Central memory CD8-positive, alpha-beta T cell (primary cell): ENCODE results near the gene TXNL1.
"Not testable (repeated sequence)": the region's sequence is repeated elsewhere in the genome, so short reads cannot be mapped to it uniquely, and the experiment has no call there.

Experiments
- ATAC-seq: fragments of 150-1000 bp; cut with Tn5 transposase; replicated peaks from 2 replicates; pipeline ENCODE4 v1.10.0; 2022; ENCODE audit warnings: mild to moderate bottlenecking, moderate FRiP score, moderate number of reproducible peaks; ENCODE audit not compliant: poor library complexity, severe bottlenecking; ENCODE audit errors: extremely low read depth
- DNase-seq, 2 donors: peaks; one replicate each; pipeline ENCODE4 v3.0.0; 2021; ENCODE audit warnings: low spot score in 2 of 2
- H3K27ac Mint-ChIP-seq: one replicate; pipeline ENCODE4 v1.8.0; 2022; ENCODE audit warnings: low read depth, mild to moderate bottlenecking, moderate library complexity, mixed read lengths
- H3K27me3 Mint-ChIP-seq: one replicate; pipeline ENCODE4 v1.8.0; 2022; ENCODE audit warnings: mixed read lengths
- H3K36me3 Mint-ChIP-seq: one replicate; pipeline ENCODE4 v1.8.0; 2022; ENCODE audit warnings: mild to moderate bottlenecking, moderate library complexity, mixed read lengths; ENCODE audit not compliant: insufficient read depth
- H3K4me1 Mint-ChIP-seq: one replicate; pipeline ENCODE4 v1.8.0; 2022; ENCODE audit warnings: mixed read lengths
- H3K4me3 Mint-ChIP-seq: one replicate; pipeline ENCODE4 v1.8.0; 2022; ENCODE audit warnings: mild to moderate bottlenecking, moderate library complexity, mixed read lengths
- H3K9me3 Mint-ChIP-seq: one replicate; pipeline ENCODE4 v1.8.0; 2022; ENCODE audit warnings: mixed read lengths

TXNL1 gene

DNA sequence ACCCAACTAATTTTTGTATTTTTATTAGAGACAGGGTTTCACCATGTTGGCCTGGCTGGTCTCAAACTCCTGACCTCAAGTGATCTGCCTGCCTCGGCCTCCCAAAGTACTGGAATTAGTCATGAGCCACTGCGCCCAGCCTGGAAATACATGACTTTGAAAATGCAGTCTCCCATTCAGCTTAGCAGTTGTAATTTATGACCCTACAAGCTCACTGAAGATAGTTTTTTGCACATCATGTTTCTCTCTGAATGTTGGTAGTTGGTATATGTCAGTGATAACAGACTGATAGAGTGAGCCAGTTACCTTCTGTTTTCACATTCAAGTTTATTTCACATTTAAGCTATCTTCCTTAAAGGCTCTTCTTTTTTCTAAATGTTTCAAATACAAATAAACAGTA, 19.9 kb upstream of the TXNL1 start:
- ATAC-seq (no peak), DNase-seq (no peak)
- H3K4me1 Mint-ChIP-seq, result peaks cover 43% of the 10 kb centered on the region
- no peak overlapping the region for H3K27ac Mint-ChIP-seq
- H3K4me3 Mint-ChIP-seq, result no peak overlapping the region
- H3K9me3 Mint-ChIP-seq, result no peaks in the 10 kb centered on the region
- H3K36me3 Mint-ChIP-seq, result peaks cover 1% of the 10 kb centered on the region
- H3K27me3 Mint-ChIP-seq, result no peaks in the 10 kb centered on the region

DNA sequence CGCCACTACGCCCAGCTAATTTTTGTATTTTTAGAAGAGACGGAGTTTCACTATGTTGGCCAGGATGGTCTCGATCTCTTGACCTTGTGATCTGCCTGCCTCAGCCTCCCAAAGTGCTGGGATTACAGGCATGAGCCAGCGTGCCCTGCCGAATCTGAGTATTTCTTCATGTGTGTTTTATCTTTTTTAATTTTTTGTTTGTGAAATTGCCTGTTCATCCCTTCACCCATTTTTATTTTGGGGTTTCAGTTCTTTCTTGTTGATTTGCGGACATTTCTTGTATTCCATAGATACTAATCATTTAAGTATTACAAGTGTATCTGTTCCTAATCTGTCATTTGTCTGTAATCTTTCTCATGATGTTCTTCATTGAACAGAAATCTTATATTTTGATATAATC, 15.9 kb upstream of the TXNL1 start:
- H3K27me3 Mint-ChIP-seq, DNase-seq, ATAC-seq, H3K9me3 Mint-ChIP-seq, H3K4me3 Mint-ChIP-seq: not testable (repeated sequence)
- Mint-ChIP-seq H3K27ac (peak overlapping the region; percentile 68), H3K36me3 (peaks cover 13% of the 10 kb centered on the region), H3K4me1 (peaks cover 42% of the 10 kb centered on the region)

- Mint-ChIP-seq H3K4me1 (peaks cover 39% of the 10 kb centered on the region), H3K27me3 (no peaks in the 10 kb centered on the region), H3K9me3 (peaks cover 4% of the 10 kb centered on the region), H3K36me3 (peaks cover 13% of the 10 kb centered on the region), H3K27ac (peak overlapping the region; percentile 68), H3K4me3 (peak overlapping the region; percentile 91)
- DNase-seq (no peak), ATAC-seq (no peak)
Measured at GRCh38 chr18:56652802-56653201, 14.4 kb upstream of the TXNL1 start.

DNA sequence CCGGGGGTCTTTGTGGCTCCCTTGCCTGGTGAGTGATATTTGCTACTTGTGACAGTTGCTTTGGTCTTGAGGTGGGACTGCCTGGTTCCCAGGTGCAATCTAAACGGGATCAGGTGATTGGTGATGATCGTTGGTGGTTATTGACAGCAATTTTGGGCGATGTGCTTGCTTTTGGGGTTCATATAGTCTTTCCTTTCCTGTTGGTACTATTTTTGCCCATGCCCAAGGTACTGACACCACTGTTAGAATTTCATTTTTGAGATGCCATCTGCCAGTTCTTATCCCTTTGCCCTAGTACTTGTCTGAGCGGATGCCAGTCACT, 13.3 kb upstream of the TXNL1 start:
- peak overlapping the region; percentile 91 for H3K4me3 Mint-ChIP-seq
- peaks cover 12% of the 10 kb centered on the region for H3K36me3 Mint-ChIP-seq
- peak; percentile 4 for ATAC-seq
- peaks cover 45% of the 10 kb centered on the region for H3K4me1 Mint-ChIP-seq
- peak overlapping the region; percentile 96 for H3K27ac Mint-ChIP-seq
- DNase-seq, result peak in 1 of 2 donors; percentile 15
- peaks cover 4% of the 10 kb centered on the region for H3K9me3 Mint-ChIP-seq
- no peaks in the 10 kb centered on the region for H3K27me3 Mint-ChIP-seq

- Mint-ChIP-seq H3K4me3 (peak within 1 kb of the TSS; percentile 91), H3K27ac (peak within 1 kb of the TSS; percentile 96), H3K36me3 (peaks cover 12% of the 10 kb centered on the region), H3K4me1 (peaks cover 45% of the 10 kb centered on the region), H3K27me3 (no peaks in the 10 kb centered on the region), H3K9me3 (peaks cover 4% of the 10 kb centered on the region)
- ATAC-seq (peak; percentile 93), DNase-seq (peak; percentile 82 to 92)
Measured at GRCh38 chr18:56650944-56651770, 12.8 kb upstream of the TXNL1 start, which contains the start of gene WDR7. Gene WDR7 (plus strand): TSS chr18:56651359. CDS start chr18:56672516, 21,157 bp downstream.

DNA sequence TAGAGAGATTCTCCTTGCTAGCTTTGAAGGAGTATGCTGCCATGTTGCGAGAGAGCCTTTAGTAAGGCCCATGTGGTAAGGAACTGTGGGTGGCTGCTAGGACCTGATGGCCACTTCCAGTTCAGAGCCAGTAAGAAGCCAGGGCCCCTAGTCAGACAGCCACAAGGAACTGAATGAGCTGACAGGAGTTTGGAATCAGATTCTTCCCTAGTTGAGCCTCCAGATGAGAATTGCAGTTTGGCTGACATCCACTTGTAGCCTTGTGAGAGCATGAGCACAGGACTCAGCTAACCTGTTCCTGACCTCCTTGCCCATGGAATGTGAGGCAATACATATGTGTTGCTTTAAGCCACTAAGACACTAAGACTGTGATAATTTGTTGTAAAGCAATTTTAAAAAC, 11.6 kb upstream of the TXNL1 start:
- DNase-seq (no peak), ATAC-seq (no peak)
- peaks cover 12% of the 10 kb centered on the region for H3K36me3 Mint-ChIP-seq
- H3K9me3 Mint-ChIP-seq, result peaks cover 4% of the 10 kb centered on the region
- no peaks in the 10 kb centered on the region for H3K27me3 Mint-ChIP-seq
- H3K4me3 Mint-ChIP-seq, result no peak overlapping the region
- H3K27ac Mint-ChIP-seq, result no peak overlapping the region
- peaks cover 45% of the 10 kb centered on the region for H3K4me1 Mint-ChIP-seq

- peaks cover 4% of the 10 kb centered on the region for H3K9me3 Mint-ChIP-seq
- no peaks in the 10 kb centered on the region for H3K27me3 Mint-ChIP-seq
- ATAC-seq (no peak), DNase-seq (no peak)
- H3K4me3 Mint-ChIP-seq, result no peak overlapping the region
- no peak overlapping the region for H3K27ac Mint-ChIP-seq
- H3K4me1 Mint-ChIP-seq, result peaks cover 29% of the 10 kb centered on the region
- peaks cover 12% of the 10 kb centered on the region for H3K36me3 Mint-ChIP-seq
Measured at GRCh38 chr18:56647951-56648893, 9.8 kb upstream of the TXNL1 start.

GRCh38 chr18:56647071-56647470, 8.7 kb upstream of the TXNL1 start:
- peaks cover 11% of the 10 kb centered on the region for H3K36me3 Mint-ChIP-seq
- no peaks in the 10 kb centered on the region for H3K27me3 Mint-ChIP-seq
- peaks cover 21% of the 10 kb centered on the region for H3K4me1 Mint-ChIP-seq
- no peak overlapping the region for H3K27ac Mint-ChIP-seq
- ATAC-seq, result no peak
- peaks cover 4% of the 10 kb centered on the region for H3K9me3 Mint-ChIP-seq
- DNase-seq, result no peak
- H3K4me3 Mint-ChIP-seq, result no peak overlapping the region

DNA sequence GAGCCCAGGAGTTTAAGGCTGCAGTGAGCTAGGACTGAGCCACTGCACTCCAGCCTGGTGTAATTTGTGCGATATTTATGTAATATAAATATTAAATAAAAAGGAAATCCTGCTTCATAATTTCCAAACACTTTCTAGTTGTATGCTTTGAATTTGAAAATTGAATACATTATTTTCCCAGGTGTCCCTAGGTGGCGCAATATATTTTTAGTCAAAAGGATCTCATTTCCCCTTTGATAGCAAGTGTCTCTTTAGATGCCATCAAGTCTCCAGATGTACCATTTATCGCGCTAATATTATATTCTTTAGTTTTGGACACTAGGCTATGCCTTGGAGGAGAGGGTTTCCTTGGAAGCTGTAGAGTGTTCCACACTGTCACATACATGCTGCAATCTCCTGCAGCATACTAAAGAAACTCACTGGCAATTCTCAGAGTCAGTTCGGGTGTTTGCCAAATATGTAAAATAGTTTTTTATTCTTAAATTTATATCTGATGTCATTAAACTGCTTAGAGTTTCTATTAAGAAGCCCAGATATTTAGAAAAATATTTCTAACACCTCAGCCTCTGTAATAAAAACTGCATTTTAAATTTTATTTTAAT, 7.1 kb upstream of the TXNL1 start:
- DNase-seq (no peak), ATAC-seq (no peak)
- Mint-ChIP-seq H3K4me1 (peaks cover 8% of the 10 kb centered on the region), H3K4me3 (no peak overlapping the region), H3K27me3 (no peaks in the 10 kb centered on the region), H3K36me3 (no peaks in the 10 kb centered on the region), H3K9me3 (no peaks in the 10 kb centered on the region), H3K27ac (no peak overlapping the region)

GRCh38 chr18:56643381-56643780, 5.0 kb upstream of the TXNL1 start:
- Mint-ChIP-seq H3K27me3 (no peaks in the 10 kb centered on the region), H3K4me1 (peaks cover 18% of the 10 kb centered on the region), H3K4me3 (no peak overlapping the region), H3K27ac (no peak overlapping the region), H3K9me3 (no peaks in the 10 kb centered on the region), H3K36me3 (peaks cover 8% of the 10 kb centered on the region)
- DNase-seq (no peak), ATAC-seq (no peak)

DNA sequence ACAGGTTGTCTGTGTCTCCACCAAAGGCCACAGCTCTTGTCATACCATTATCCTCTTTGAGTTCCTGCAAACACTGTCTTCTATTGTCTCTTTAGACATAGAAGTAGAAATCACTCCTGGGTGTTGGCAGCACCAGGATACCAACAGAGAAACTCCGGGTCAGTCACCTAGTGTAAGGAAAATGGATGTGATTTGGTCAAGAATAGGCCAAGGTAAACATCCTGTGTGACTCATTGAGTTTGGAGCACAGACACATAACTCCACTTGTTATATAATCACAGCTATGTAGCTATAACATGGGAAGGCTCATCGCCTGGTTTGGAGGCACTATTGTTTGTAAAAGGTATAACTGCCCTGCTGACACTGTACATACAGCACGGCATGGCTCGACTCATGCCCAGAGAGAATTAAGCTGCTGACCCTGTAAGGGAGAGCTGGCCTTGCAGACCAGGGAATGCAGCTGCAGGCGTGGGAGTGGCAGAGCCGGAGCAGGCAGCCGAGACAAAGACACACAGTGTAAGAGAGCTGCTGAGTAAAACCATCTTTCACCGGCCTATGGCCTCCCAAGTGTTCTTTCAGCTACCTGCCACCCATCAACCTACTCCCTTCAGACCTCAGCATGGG, 3.4 kb upstream of the TXNL1 start:
- no peak overlapping the region for H3K27ac Mint-ChIP-seq
- H3K4me1 Mint-ChIP-seq, result peaks cover 27% of the 10 kb centered on the region
- ATAC-seq, result no peak
- H3K4me3 Mint-ChIP-seq, result no peak overlapping the region
- peaks cover 19% of the 10 kb centered on the region for H3K36me3 Mint-ChIP-seq
- no peak for DNase-seq
- H3K27me3 Mint-ChIP-seq, result no peaks in the 10 kb centered on the region
- H3K9me3 Mint-ChIP-seq, result no peaks in the 10 kb centered on the region

DNA sequence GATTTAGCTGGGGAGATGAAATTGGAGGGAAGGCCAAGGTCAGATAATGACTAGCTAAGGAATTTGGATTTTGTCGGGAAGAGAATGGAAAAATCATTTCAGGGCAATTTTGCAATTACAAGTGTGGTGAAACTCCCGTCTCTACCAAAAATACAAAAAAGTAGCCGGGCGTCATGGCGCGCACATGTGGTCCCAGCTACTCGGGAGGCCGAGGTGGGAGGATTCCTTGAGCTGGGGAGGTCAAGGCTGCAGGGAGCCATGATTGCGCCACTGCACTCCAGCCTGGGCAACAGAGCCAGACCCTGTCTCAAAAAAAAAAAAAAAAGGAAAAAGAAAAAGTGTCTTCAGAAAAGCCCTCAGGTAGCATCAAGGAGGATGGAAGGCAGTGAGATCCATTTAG, 1.2 kb upstream of the TXNL1 start:
- Mint-ChIP-seq H3K36me3 (peaks cover 22% of the 10 kb centered on the region), H3K9me3 (no peaks in the 10 kb centered on the region), H3K4me3 (peak overlapping the region; percentile 94), H3K27ac (peak overlapping the region; percentile 100), H3K4me1 (peaks cover 42% of the 10 kb centered on the region), H3K27me3 (no peaks in the 10 kb centered on the region)
- no peak for ATAC-seq
- DNase-seq, result no peak
